T-helper 17 cell (primary cell): ENCODE data around the gene SEC16A. TPM values are rescaled to one million over a fixed set of nuclear protein-coding genes. Genes with fewer than 3 reads are reported as not detected.

Experiments
- ATAC-seq: fragments of 150-1000 bp; cut with Tn5 transposase; 2 replicates; pipeline ENCODE4 v1.10.0; 2021; ENCODE audit warnings: mild to moderate bottlenecking, moderate library complexity
- DNase-seq, 3 donors: peaks; one replicate each; pipeline versions ENCODE4 v3.0.0 to v3.0.0-alpha.2; 2020 to 2021
- H3K9me3 ChIP-seq: one replicate; pipeline ENCODE4 v1.7.0; 2013; ENCODE audit warnings: low read length, mild to moderate bottlenecking; ENCODE audit not compliant: control insufficient read depth, poor library complexity, severe bottlenecking
- H3K27ac Mint-ChIP-seq: one replicate; pipeline ENCODE4 v1.8.0; 2022; ENCODE audit warnings: mild to moderate bottlenecking, moderate library complexity, mixed read lengths
- H3K27me3 Mint-ChIP-seq: one replicate; pipeline ENCODE4 v1.8.0; 2022; ENCODE audit warnings: mixed read lengths
- H3K36me3 Mint-ChIP-seq: one replicate; pipeline ENCODE4 v1.8.0; 2022; ENCODE audit warnings: low read depth, mixed read lengths
- H3K4me1 Mint-ChIP-seq: one replicate; pipeline ENCODE4 v1.8.0; 2022; ENCODE audit warnings: mild to moderate bottlenecking, mixed read lengths
- H3K4me3 Mint-ChIP-seq: one replicate; pipeline ENCODE4 v1.8.0; 2022; ENCODE audit warnings: mild to moderate bottlenecking, moderate library complexity, mixed read lengths
- total RNA-seq, 4 donors: library from RNA in 2 of 4; stranded (reverse) in 2 of 4; gene quantifications; one replicate each; pipeline ENCODE4 v1.2.3 and lab custom pipeline; 2022 to 2026

The SEC16A gene
- total RNA-seq, 2 donors from 2014 or later, result 71.7 to 74.7 TPM

GRCh38 chr9:136493567-136493971 lies 10.7 kb upstream of the SEC16A start:
- H3K27me3 Mint-ChIP-seq, result no peaks in the 10 kb centered on the region
- no peak for ATAC-seq
- no peak overlapping the region for H3K4me3 Mint-ChIP-seq

GRCh38 chr9:136492978-136493522 lies 10.2 kb upstream of the SEC16A start:
- no peaks in the 10 kb centered on the region for H3K27me3 Mint-ChIP-seq
- no peaks in the 10 kb centered on the region for H3K9me3 ChIP-seq
- peaks cover 4% of the 10 kb centered on the region for H3K4me1 Mint-ChIP-seq
- ATAC-seq, result no peak
- H3K36me3 Mint-ChIP-seq, result no peaks in the 10 kb centered on the region
- H3K27ac Mint-ChIP-seq, result peak overlapping the region; percentile 4
- no peak overlapping the region for H3K4me3 Mint-ChIP-seq
- DNase-seq, result no peak

More at GRCh38 chr9:136493567-136493971, 10.7 kb upstream of the SEC16A start:
- Mint-ChIP-seq H3K36me3 (no peaks in the 10 kb centered on the region), H3K27ac (peak overlapping the region; percentile 4), H3K4me1 (peaks cover 4% of the 10 kb centered on the region)
- DNase-seq, result no peak
- no peaks in the 10 kb centered on the region for H3K9me3 ChIP-seq

GRCh38 chr9:136489731-136490130 lies 6.9 kb upstream of the SEC16A start:
- Mint-ChIP-seq H3K27me3 (no peaks in the 10 kb centered on the region), H3K27ac (no peak overlapping the region), H3K36me3 (no peaks in the 10 kb centered on the region), H3K4me1 (peaks cover 4% of the 10 kb centered on the region), H3K4me3 (no peak overlapping the region)
- no peak for ATAC-seq
- no peak for DNase-seq
- H3K9me3 ChIP-seq, result no peaks in the 10 kb centered on the region

- Mint-ChIP-seq H3K27ac (no peak overlapping the region), H3K4me3 (no peak overlapping the region)
These were observed 5.7 kb upstream of the SEC16A start for GRCh38 chr9:136488247-136489214.

GRCh38 chr9:136487672-136488071 lies 4.8 kb upstream of the SEC16A start:
- H3K27me3 Mint-ChIP-seq, result no peaks in the 10 kb centered on the region
- peaks cover 2% of the 10 kb centered on the region for H3K36me3 Mint-ChIP-seq
- no peak overlapping the region for H3K27ac Mint-ChIP-seq
- ATAC-seq (no peak), DNase-seq (no peak)
- H3K4me1 Mint-ChIP-seq, result peaks cover 6% of the 10 kb centered on the region
- H3K9me3 ChIP-seq, result no peaks in the 10 kb centered on the region
- H3K4me3 Mint-ChIP-seq, result no peak overlapping the region

More at GRCh38 chr9:136488247-136489214, 5.7 kb upstream of the SEC16A start:
- Mint-ChIP-seq H3K36me3 (no peaks in the 10 kb centered on the region), H3K4me1 (peaks cover 4% of the 10 kb centered on the region), H3K27me3 (no peaks in the 10 kb centered on the region)
- ATAC-seq, result peak; percentile 52
- peak; percentile 62 to 76 (median 72) for DNase-seq
- no peaks in the 10 kb centered on the region for H3K9me3 ChIP-seq

- Mint-ChIP-seq H3K4me3 (no peak overlapping the region), H3K27ac (no peak overlapping the region), H3K36me3 (peaks cover 2% of the 10 kb centered on the region), H3K27me3 (no peaks in the 10 kb centered on the region), H3K4me1 (peaks cover 10% of the 10 kb centered on the region)
- no peak for ATAC-seq
- no peak for DNase-seq
- H3K9me3 ChIP-seq, result no peaks in the 10 kb centered on the region
These were observed 4.2 kb upstream of the SEC16A start for GRCh38 chr9:136486823-136487620.

- ATAC-seq (no peak), DNase-seq (no peak)
- Mint-ChIP-seq H3K4me3 (no peak overlapping the region), H3K4me1 (peaks cover 15% of the 10 kb centered on the region), H3K27me3 (no peaks in the 10 kb centered on the region), H3K27ac (no peak overlapping the region), H3K36me3 (peaks cover 2% of the 10 kb centered on the region)
- no peaks in the 10 kb centered on the region for H3K9me3 ChIP-seq
These were observed 3.3 kb upstream of the SEC16A start for GRCh38 chr9:136486131-136486530.

GRCh38 chr9:136485049-136486045 lies 2.5 kb upstream of the SEC16A start:
- ATAC-seq, result no peak
- H3K36me3 Mint-ChIP-seq, result peaks cover 2% of the 10 kb centered on the region
- H3K27me3 Mint-ChIP-seq, result no peaks in the 10 kb centered on the region
- no peaks in the 10 kb centered on the region for H3K9me3 ChIP-seq
- H3K4me3 Mint-ChIP-seq, result peak overlapping the region; percentile 60
- H3K4me1 Mint-ChIP-seq, result peaks cover 17% of the 10 kb centered on the region
- H3K27ac Mint-ChIP-seq, result peak overlapping the region; percentile 43
- DNase-seq, result peak; percentile 72 to 76 (median 74)

GRCh38 chr9:136484153-136485048 lies 1.6 kb upstream of the SEC16A start:
- ATAC-seq (no peak), DNase-seq (peak; percentile 24 to 27 (median 25))
- H3K27ac Mint-ChIP-seq, result peak overlapping the region; percentile 43
- no peaks in the 10 kb centered on the region for H3K9me3 ChIP-seq
- peaks cover 2% of the 10 kb centered on the region for H3K36me3 Mint-ChIP-seq
- H3K4me3 Mint-ChIP-seq, result peak overlapping the region; percentile 60
- no peaks in the 10 kb centered on the region for H3K27me3 Mint-ChIP-seq
- H3K4me1 Mint-ChIP-seq, result peaks cover 19% of the 10 kb centered on the region

- ATAC-seq (peak; percentile 66), DNase-seq (peak; percentile 92 to 97 (median 96))
- Mint-ChIP-seq H3K36me3 (peaks cover 2% of the 10 kb centered on the region), H3K27me3 (no peaks in the 10 kb centered on the region), H3K4me1 (peaks cover 19% of the 10 kb centered on the region), H3K4me3 (peak overlapping the region; percentile 98), H3K27ac (peak overlapping the region; percentile 92)
- no peaks in the 10 kb centered on the region for H3K9me3 ChIP-seq
These were observed 831 bp upstream of the SEC16A start for GRCh38 chr9:136483589-136484152.

- H3K9me3 ChIP-seq, result no peaks in the 10 kb centered on the region
- Mint-ChIP-seq H3K4me3 (peak overlapping the region; percentile 98), H3K27me3 (no peaks in the 10 kb centered on the region), H3K36me3 (peaks cover 2% of the 10 kb centered on the region), H3K27ac (peak overlapping the region; percentile 92), H3K4me1 (peaks cover 26% of the 10 kb centered on the region)
- peak in 1 of 3 donors; percentile 27 for DNase-seq
- no peak for ATAC-seq
These were observed 621 bp downstream of the SEC16A start for GRCh38 chr9:136482046-136482792.
